Stomach (tissue), 9 donors: ENCODE results near the gene BICD2. TPM values are rescaled to one million over a fixed set of nuclear protein-coding genes. Genes with fewer than 3 reads are reported as not detected.
A peak's percentile ranks its signal among the peaks of the same experiment; 100 is the strongest.

Experiments
- DNase-seq, 2 donors: peaks; one replicate each; pipeline versions ENCODE4 v3.0.0 to v3.0.0-alpha.2; 2013 to 2019
- H3K27ac ChIP-seq, 5 donors: fragments of 200-600 bp in 4 of 5; sonication (generic) in 4 of 5; one replicate each; pipeline ENCODE4 v1.5.1; 2013 to 2019; ENCODE audit warnings: mild to moderate bottlenecking in 1 of 5, moderate library complexity in 1 of 5
- H3K27me3 ChIP-seq, 3 donors: fragments of 200-600 bp; sonication (generic); one replicate each; pipeline ENCODE4 v1.5.1; 2017 to 2019; ENCODE audit warnings: mixed run types in 1 of 3
- H3K36me3 ChIP-seq, 4 donors: fragments of 200-600 bp; sonication (generic); 1 replicate in 3 of 4; 2 replicates in 1 of 4; pipeline ENCODE4 v1.5.1; 2016 to 2019
- H3K4me1 ChIP-seq, 4 donors: fragments of 200-600 bp; sonication (generic); one replicate each; pipeline ENCODE4 v1.5.1; 2016 to 2019
- H3K4me3 ChIP-seq, 4 donors: fragments of 200-600 bp; sonication (generic) in 3 of 4; one replicate each; pipeline ENCODE4 v1.5.1; 2016 to 2019; ENCODE audit warnings: mild to moderate bottlenecking in 1 of 4
- H3K9me3 ChIP-seq, 4 donors: fragments of 200-600 bp; sonication (generic); one replicate each; pipeline ENCODE4 v1.5.1; 2016 to 2019
- CTCF ChIP-seq, 7 experiments: fragments of 450-650 bp in 4 of 7; fragments of 200-600 bp in 3 of 7; sonication (generic) in 3 of 7; IDR thresholded peaks; one replicate each; pipeline ENCODE4 v1.5.1; 2016 to 2019; ENCODE audit warnings: antibody characterized with exemption in 7 of 7, control low read depth in 2 of 7, mild to moderate bottlenecking in 1 of 7
- EP300 ChIP-seq: sonication (generic); formaldehyde crosslinking; IDR thresholded peaks from one replicate; pipeline ENCODE4 v1.6.1; 2017; ENCODE audit warnings: antibody characterized with exemption
- POLR2A ChIP-seq, 4 donors: fragments of 450-650 bp; IDR thresholded peaks; one replicate each; pipeline ENCODE4 v1.6.1; 2016; ENCODE audit warnings: antibody characterized with exemption in 4 of 4, control low read depth in 2 of 4, mild to moderate bottlenecking in 1 of 4, moderate library complexity in 1 of 4
- POLR2AphosphoS5 ChIP-seq, 3 donors: sonication (generic); formaldehyde crosslinking; IDR thresholded peaks; one replicate each; pipeline ENCODE4 v1.6.1; 2016; ENCODE audit warnings: antibody characterized with exemption in 3 of 3
- WGBS, 5 donors: extraction: QIAGEN DNeasy Blood & Tissue Kit in 3 of 5; methylation state at CpG; one replicate each; pipeline versions ENCODE4 v1.1.5 to v1.1.7; 2013 to 2018; 5-methylcytosine and 5-hydroxymethylcytosine counted together
- intact Hi-C: fragments of 100-400 bp; cut with DNase I; formaldehyde crosslinking; loops from one replicate; pipeline ENCODE4 v1.15.1; 2023; ENCODE audit warnings: low total_unique reads
- polyA plus RNA-seq, 3 donors: library from polyadenylated mRNA; stranded (reverse); fragments of 200-250 nt; gene quantifications; one replicate each; pipeline ENCODE4 v1.2.3, GENCODE V29; 2013
- total RNA-seq, 5 donors: library from RNA; depleted of rRNA; stranded (reverse); fragments of >200 nt; gene quantifications; one replicate each; pipeline versions ENCODE4 v1.1.0 to v1.2.3, GENCODE V29; 2014 to 2016
- donor health status: healthy with polysubstance abuse.
- donor health status: Bipolar disorder and iron deficiency.
- donor health status: healthy.

Gene BICD2
- total and polyA plus RNA-seq, 8 donors = 5.9 to 32.6 (median 16.4) TPM

- DNase-seq = peak in 1 of 2 donors; percentile 56
- TF ChIP-seq EP300 = no peak
- TF ChIP-seq POLR2AphosphoS5 (IDR thresholded peaks at IDR 0.05) = no peak
- TF ChIP-seq CTCF (IDR thresholded peaks at IDR 0.05) = no peak
- no peak for TF ChIP-seq POLR2A (IDR thresholded peaks at IDR 0.05)
- 15 to 21% (median 17%) methylated on average over 14 of the region's 14 CpGs for WGBS, 5 donors
Observed at GRCh38 chr9:92668746-92669526, 95.7 kb downstream of the BICD2 start.

GRCh38 chr9:92666912-92667532 lies 97.6 kb downstream of the BICD2 start:
- Histone ChIP-seq H3K4me3 (no peak overlapping the region), H3K9me3 (no peaks in the 10 kb centered on the region), H3K36me3 (peaks cover 0 to 35% (median 21%) of the 10 kb centered on the region in 4 donors), H3K27me3 (no peaks in the 10 kb centered on the region), H3K27ac (no peak overlapping the region), H3K4me1 (peaks cover 15 to 65% (median 46%) of the 10 kb centered on the region in 4 donors)
- DNase-seq = no peak
- WGBS, 5 donors = 87 to 91% (median 88%) methylated on average over 7 to 8 of the region's 8 CpGs
- intact Hi-C loops = no loop called here
- TF ChIP-seq POLR2AphosphoS5 (IDR thresholded peaks at IDR 0.05) (no peak), POLR2A (IDR thresholded peaks at IDR 0.05) (no peak), CTCF (IDR thresholded peaks at IDR 0.05) (no peak), EP300 (no peak)

More at GRCh38 chr9:92668746-92669526, 95.7 kb downstream of the BICD2 start:
- Histone ChIP-seq H3K9me3 (no peaks in the 10 kb centered on the region), H3K27ac (peak overlapping the region; percentile 66 to 91 (median 89)), H3K27me3 (no peaks in the 10 kb centered on the region), H3K4me1 (peaks cover 15 to 65% (median 46%) of the 10 kb centered on the region in 4 donors), H3K36me3 (peaks cover 0 to 20% (median 12%) of the 10 kb centered on the region in 4 donors), H3K4me3 (peak overlapping the region; percentile 93 to 100 (median 96))
- intact Hi-C loops = no loop called here

GRCh38 chr9:92666236-92666635 lies 98.4 kb downstream of the BICD2 start:
- peaks cover 11 to 58% (median 40%) of the 10 kb centered on the region in 4 donors for H3K4me1 ChIP-seq
- no peaks in the 10 kb centered on the region for H3K27me3 ChIP-seq
- peaks cover 0 to 35% (median 21%) of the 10 kb centered on the region in 4 donors for H3K36me3 ChIP-seq
- no peaks in the 10 kb centered on the region for H3K9me3 ChIP-seq
- TF ChIP-seq POLR2A (IDR thresholded peaks at IDR 0.05) = no peak
- no peak for DNase-seq
- intact Hi-C loops = no loop called here
- 69 to 82% (median 75%) methylated on average over 5 to 6 of the region's 6 CpGs for WGBS, 5 donors
- H3K27ac ChIP-seq = no peak overlapping the region
- no peak overlapping the region for H3K4me3 ChIP-seq

- TF ChIP-seq CTCF (IDR thresholded peaks at IDR 0.05) = no peak
- no peak for TF ChIP-seq POLR2A (IDR thresholded peaks at IDR 0.05)
- TF ChIP-seq EP300 = no peak
- no peak for TF ChIP-seq POLR2AphosphoS5 (IDR thresholded peaks at IDR 0.05)
- H3K27ac ChIP-seq = no peak overlapping the region
- H3K4me3 ChIP-seq = no peak overlapping the region
- peaks cover 0 to 35% (median 21%) of the 10 kb centered on the region in 4 donors for H3K36me3 ChIP-seq
- H3K4me1 ChIP-seq = peaks cover 8 to 54% (median 36%) of the 10 kb centered on the region in 4 donors
- H3K9me3 ChIP-seq = no peaks in the 10 kb centered on the region
- WGBS, 5 donors = 78 to 99% (median 82%) methylated on average over 2 to 3 of the region's 3 CpGs
- DNase-seq = no peak
- no peaks in the 10 kb centered on the region for H3K27me3 ChIP-seq
- intact Hi-C loops = no loop called here
Observed at GRCh38 chr9:92665836-92666235, 98.8 kb downstream of the BICD2 start.
